GM23338 (cell line): Measurements from ENCODE around the gene DENND1B. TPM values are rescaled to one million over a fixed set of nuclear protein-coding genes. Genes with fewer than 3 reads are reported as not detected.

Experiments used
- ATAC-seq: fragments of 200-7000 bp; cut with Tn5 transposase; 3 replicates; pipeline ENCODE4 v1.9.1; 2020
- DNase-seq: peaks from one replicate; pipeline ENCODE4 v3.0.0-alpha.2; 2015; ENCODE audit warnings: low spot score
- H2AFZ ChIP-seq: fragments of 200-600 bp; sonication (generic); 2 replicates; pipeline ENCODE4 v1.8.0; 2016; ENCODE audit warnings: antibody characterized with exemption, mild to moderate bottlenecking, moderate library complexity
- H3F3A ChIP-seq: fragments of 200-600 bp; sonication (generic); replicated peaks from 2 replicates; pipeline ENCODE4 v1.8.0; 2017; ENCODE audit warnings: antibody characterized with exemption, mixed run types, low read depth
- H3K27ac ChIP-seq: fragments of 200-600 bp; sonication (generic); 2 replicates; pipeline ENCODE4 v1.6.1; 2016; ENCODE audit warnings: low read depth
- H3K27me3 ChIP-seq: fragments of 200-600 bp; sonication (generic); 2 replicates; pipeline ENCODE4 v1.8.0; 2016; ENCODE audit warnings: mild to moderate bottlenecking, mixed run types, moderate library complexity; ENCODE audit not compliant: insufficient read depth
- H3K36me3 ChIP-seq: fragments of 200-600 bp; sonication (generic); 2 replicates; pipeline ENCODE4 v1.8.0; 2016; ENCODE audit warnings: mild to moderate bottlenecking; ENCODE audit not compliant: insufficient read depth
- H3K4me1 ChIP-seq: fragments of 200-600 bp; sonication (generic); 2 replicates; pipeline ENCODE4 v1.8.0; 2016; ENCODE audit warnings: mild to moderate bottlenecking, moderate library complexity; ENCODE audit not compliant: insufficient read depth
- H3K4me2 ChIP-seq: fragments of 200-600 bp; sonication (generic); 2 replicates; pipeline ENCODE4 v1.7.1; 2017; ENCODE audit warnings: mixed run types
- H3K4me3 ChIP-seq: fragments of 200-600 bp; sonication (generic); 2 replicates; pipeline ENCODE4 v1.6.1; 2016; ENCODE audit warnings: mixed run types
- H3K79me2 ChIP-seq: fragments of 200-600 bp; sonication (generic); replicated peaks from 2 replicates; pipeline ENCODE4 v1.8.0; 2017; ENCODE audit warnings: mild to moderate bottlenecking; ENCODE audit not compliant: insufficient read depth
- H3K9me2 ChIP-seq: fragments of 200-600 bp; sonication (generic); 2 replicates; pipeline ENCODE4 v1.8.0; 2017; ENCODE audit not compliant: insufficient read depth
- H4K20me1 ChIP-seq: fragments of 200-600 bp; sonication (generic); replicated peaks from 2 replicates; pipeline ENCODE4 v1.8.0; 2017; ENCODE audit warnings: mild to moderate bottlenecking; ENCODE audit not compliant: insufficient read depth
- H3K27ac Mint-ChIP-seq: 2 replicates; pipeline ENCODE4 v1.8.0; 2020; ENCODE audit warnings: inconsistent platforms, mild to moderate bottlenecking, moderate library complexity, mixed read lengths
- H3K27me3 Mint-ChIP-seq: 3 replicates; pipeline ENCODE4 v1.8.0; 2022; ENCODE audit warnings: low read depth, mild to moderate bottlenecking, moderate library complexity, mixed read lengths, inconsistent platforms; ENCODE audit not compliant: insufficient read depth, poor library complexity
- H3K36me3 Mint-ChIP-seq: 3 replicates; pipeline ENCODE4 v1.8.0; 2021; ENCODE audit warnings: low read depth, mild to moderate bottlenecking, inconsistent platforms, moderate library complexity, mixed read lengths
- H3K4me1 Mint-ChIP-seq: 3 replicates; pipeline ENCODE4 v1.8.0; 2020; ENCODE audit warnings: mild to moderate bottlenecking, inconsistent platforms, mixed read lengths
- H3K4me3 Mint-ChIP-seq: 3 replicates; pipeline ENCODE4 v1.8.0; 2021; ENCODE audit warnings: moderate library complexity, mild to moderate bottlenecking, inconsistent platforms, mixed read lengths
- H3K9me3 Mint-ChIP-seq: 3 replicates; pipeline ENCODE4 v1.8.0; 2020; ENCODE audit warnings: moderate library complexity, mild to moderate bottlenecking, inconsistent platforms, mixed read lengths
- ETS1 ChIP-seq: IDR thresholded peaks from 2 replicates; pipeline ENCODE4 v1.6.1; 2016; ENCODE audit warnings: antibody characterized with exemption
- EZH2 ChIP-seq: fragments of 200-600 bp; sonication (generic); IDR thresholded peaks from one replicate; pipeline ENCODE4 v1.8.0; 2017; ENCODE audit warnings: antibody characterized with exemption, mild to moderate bottlenecking, low read depth; ENCODE audit not compliant: unreplicated experiment
- EZH2phosphoT487 ChIP-seq: fragments of 200-600 bp; sonication (generic); IDR thresholded peaks from one replicate; pipeline ENCODE4 v1.8.1; 2018; ENCODE audit warnings: antibody characterized with exemption; ENCODE audit not compliant: unreplicated experiment
- JUNB ChIP-seq: IDR thresholded peaks from one replicate; pipeline ENCODE4 v1.6.1; 2016; ENCODE audit warnings: antibody characterized with exemption; ENCODE audit not compliant: unreplicated experiment
- POLR2AphosphoS5 ChIP-seq: IDR thresholded peaks from 2 replicates; pipeline ENCODE4 v1.6.1; 2016; ENCODE audit warnings: antibody characterized with exemption, low read depth
- STAT1 ChIP-seq: IDR thresholded peaks from one replicate; pipeline ENCODE4 v1.6.1; 2016; ENCODE audit warnings: antibody characterized with exemption; ENCODE audit not compliant: unreplicated experiment
- ZNF114 ChIP-seq: fragments of 250-450 bp; sonication (Bioruptor Pico); IDR thresholded peaks from 2 replicates; pipeline ENCODE4 v1.5.0; 2020; ENCODE audit warnings: mild to moderate bottlenecking, moderate library complexity
- ZNF331 ChIP-seq: fragments of 250-450 bp; sonication (Bioruptor Pico); IDR thresholded peaks from 2 replicates; pipeline ENCODE4 v1.5.0; 2020; ENCODE audit warnings: low read depth, mild to moderate bottlenecking, moderate library complexity
- polyA plus RNA-seq: library from polyadenylated mRNA; unstranded; fragments of >200 nt; fragmentation: Nextera tagmentation; extraction: Ambion mirVana; gene quantifications from 2 replicates; pipeline ENCODE4 v1.2.1, GENCODE V29; 2016
- total RNA-seq: library from RNA; depleted of rRNA; stranded (reverse); fragments of >200 nt; shearing (Covaris generic); gene quantifications from 2 replicates; pipeline ENCODE4 v1.2.3, GENCODE V29; 2014
- TF ChIP-seq, protein P1 (sequence below): fragments of 250-450 bp; sonication (Bioruptor Pico); IDR thresholded peaks from 2 replicates; pipeline ENCODE4 v1.5.0; 2020; ENCODE audit warnings: mild to moderate bottlenecking, moderate library complexity
- TF ChIP-seq, protein P2 (sequence below), 2 experiments: fragments of 200-600 bp in 1 of 2; sonication (generic) in 1 of 2; conservative IDR thresholded peaks; 2 replicates each; pipeline versions ENCODE4 v1.5.1 to v1.6.1; 2016 to 2017; ENCODE audit warnings: antibody characterized with exemption in 2 of 2, low read depth in 2 of 2, mild to moderate bottlenecking in 2 of 2, moderate library complexity in 1 of 2
- TF ChIP-seq, protein P3 (sequence below): IDR thresholded peaks from one replicate; pipeline ENCODE4 v1.6.1; 2018; ENCODE audit warnings: antibody characterized with exemption; ENCODE audit not compliant: unreplicated experiment

DENND1B gene
- total and polyA plus RNA-seq, 2 experiments from 2014 or later = 4.3 to 5.2 TPM

- TF ChIP-seq ETS1 (no peak), POLR2AphosphoS5 (peak; percentile 36; the same call in 1 of the 2 replicates), ZNF114 (CRISPR knock-in tag) (no peak), STAT1 (no peak)
Measured at GRCh38 chr1:197810812-197811211, 35.5 kb upstream of the DENND1B start (continued).

GRCh38 chr1:197808880-197809279, 33.6 kb upstream of the DENND1B start:
- H3K4me1 ChIP-seq = peaks cover 41% of the 10 kb centered on the region
- no peaks in the 10 kb centered on the region for H3K36me3 ChIP-seq
- no peaks in the 10 kb centered on the region for H4K20me1 ChIP-seq
- peak overlapping the region; percentile 18; the same call in 1 of the 2 replicates for H3K4me2 ChIP-seq
- H3K4me3 ChIP-seq = no peak overlapping the region
- no peaks in the 10 kb centered on the region; the same call in 2 of the 3 replicates for H3K36me3 Mint-ChIP-seq
- ATAC-seq = no peak
- peaks cover 56% of the 10 kb centered on the region for H3K4me1 Mint-ChIP-seq
- H3K4me3 Mint-ChIP-seq = no peak overlapping the region
- H3K27me3 ChIP-seq = no peaks in the 10 kb centered on the region
- no peaks in the 10 kb centered on the region for H3F3A ChIP-seq
- H3K27me3 Mint-ChIP-seq = peaks cover 1% of the 10 kb centered on the region
- peak overlapping the region; percentile 1; the same call in 1 of the 2 replicates for H3K27ac Mint-ChIP-seq
- DNase-seq = no peak
- H3K79me2 ChIP-seq = no peaks in the 10 kb centered on the region
- H3K9me3 Mint-ChIP-seq = no peaks in the 10 kb centered on the region; the same call in 2 of the 3 replicates
- H3K9me2 ChIP-seq = no peaks in the 10 kb centered on the region
- peak overlapping the region; percentile 12; the same call in 1 of the 2 replicates for H2AFZ ChIP-seq
- H3K27ac ChIP-seq = no peak overlapping the region
- TF ChIP-seq ZNF114 (CRISPR knock-in tag) (no peak), POLR2AphosphoS5 (no peak), JUNB (no peak), EZH2 (no peak), ETS1 (no peak), EZH2phosphoT487 (no peak), ZNF331 (CRISPR knock-in tag) (no peak), STAT1 (no peak)
- TF ChIP-seq, protein P1, sequence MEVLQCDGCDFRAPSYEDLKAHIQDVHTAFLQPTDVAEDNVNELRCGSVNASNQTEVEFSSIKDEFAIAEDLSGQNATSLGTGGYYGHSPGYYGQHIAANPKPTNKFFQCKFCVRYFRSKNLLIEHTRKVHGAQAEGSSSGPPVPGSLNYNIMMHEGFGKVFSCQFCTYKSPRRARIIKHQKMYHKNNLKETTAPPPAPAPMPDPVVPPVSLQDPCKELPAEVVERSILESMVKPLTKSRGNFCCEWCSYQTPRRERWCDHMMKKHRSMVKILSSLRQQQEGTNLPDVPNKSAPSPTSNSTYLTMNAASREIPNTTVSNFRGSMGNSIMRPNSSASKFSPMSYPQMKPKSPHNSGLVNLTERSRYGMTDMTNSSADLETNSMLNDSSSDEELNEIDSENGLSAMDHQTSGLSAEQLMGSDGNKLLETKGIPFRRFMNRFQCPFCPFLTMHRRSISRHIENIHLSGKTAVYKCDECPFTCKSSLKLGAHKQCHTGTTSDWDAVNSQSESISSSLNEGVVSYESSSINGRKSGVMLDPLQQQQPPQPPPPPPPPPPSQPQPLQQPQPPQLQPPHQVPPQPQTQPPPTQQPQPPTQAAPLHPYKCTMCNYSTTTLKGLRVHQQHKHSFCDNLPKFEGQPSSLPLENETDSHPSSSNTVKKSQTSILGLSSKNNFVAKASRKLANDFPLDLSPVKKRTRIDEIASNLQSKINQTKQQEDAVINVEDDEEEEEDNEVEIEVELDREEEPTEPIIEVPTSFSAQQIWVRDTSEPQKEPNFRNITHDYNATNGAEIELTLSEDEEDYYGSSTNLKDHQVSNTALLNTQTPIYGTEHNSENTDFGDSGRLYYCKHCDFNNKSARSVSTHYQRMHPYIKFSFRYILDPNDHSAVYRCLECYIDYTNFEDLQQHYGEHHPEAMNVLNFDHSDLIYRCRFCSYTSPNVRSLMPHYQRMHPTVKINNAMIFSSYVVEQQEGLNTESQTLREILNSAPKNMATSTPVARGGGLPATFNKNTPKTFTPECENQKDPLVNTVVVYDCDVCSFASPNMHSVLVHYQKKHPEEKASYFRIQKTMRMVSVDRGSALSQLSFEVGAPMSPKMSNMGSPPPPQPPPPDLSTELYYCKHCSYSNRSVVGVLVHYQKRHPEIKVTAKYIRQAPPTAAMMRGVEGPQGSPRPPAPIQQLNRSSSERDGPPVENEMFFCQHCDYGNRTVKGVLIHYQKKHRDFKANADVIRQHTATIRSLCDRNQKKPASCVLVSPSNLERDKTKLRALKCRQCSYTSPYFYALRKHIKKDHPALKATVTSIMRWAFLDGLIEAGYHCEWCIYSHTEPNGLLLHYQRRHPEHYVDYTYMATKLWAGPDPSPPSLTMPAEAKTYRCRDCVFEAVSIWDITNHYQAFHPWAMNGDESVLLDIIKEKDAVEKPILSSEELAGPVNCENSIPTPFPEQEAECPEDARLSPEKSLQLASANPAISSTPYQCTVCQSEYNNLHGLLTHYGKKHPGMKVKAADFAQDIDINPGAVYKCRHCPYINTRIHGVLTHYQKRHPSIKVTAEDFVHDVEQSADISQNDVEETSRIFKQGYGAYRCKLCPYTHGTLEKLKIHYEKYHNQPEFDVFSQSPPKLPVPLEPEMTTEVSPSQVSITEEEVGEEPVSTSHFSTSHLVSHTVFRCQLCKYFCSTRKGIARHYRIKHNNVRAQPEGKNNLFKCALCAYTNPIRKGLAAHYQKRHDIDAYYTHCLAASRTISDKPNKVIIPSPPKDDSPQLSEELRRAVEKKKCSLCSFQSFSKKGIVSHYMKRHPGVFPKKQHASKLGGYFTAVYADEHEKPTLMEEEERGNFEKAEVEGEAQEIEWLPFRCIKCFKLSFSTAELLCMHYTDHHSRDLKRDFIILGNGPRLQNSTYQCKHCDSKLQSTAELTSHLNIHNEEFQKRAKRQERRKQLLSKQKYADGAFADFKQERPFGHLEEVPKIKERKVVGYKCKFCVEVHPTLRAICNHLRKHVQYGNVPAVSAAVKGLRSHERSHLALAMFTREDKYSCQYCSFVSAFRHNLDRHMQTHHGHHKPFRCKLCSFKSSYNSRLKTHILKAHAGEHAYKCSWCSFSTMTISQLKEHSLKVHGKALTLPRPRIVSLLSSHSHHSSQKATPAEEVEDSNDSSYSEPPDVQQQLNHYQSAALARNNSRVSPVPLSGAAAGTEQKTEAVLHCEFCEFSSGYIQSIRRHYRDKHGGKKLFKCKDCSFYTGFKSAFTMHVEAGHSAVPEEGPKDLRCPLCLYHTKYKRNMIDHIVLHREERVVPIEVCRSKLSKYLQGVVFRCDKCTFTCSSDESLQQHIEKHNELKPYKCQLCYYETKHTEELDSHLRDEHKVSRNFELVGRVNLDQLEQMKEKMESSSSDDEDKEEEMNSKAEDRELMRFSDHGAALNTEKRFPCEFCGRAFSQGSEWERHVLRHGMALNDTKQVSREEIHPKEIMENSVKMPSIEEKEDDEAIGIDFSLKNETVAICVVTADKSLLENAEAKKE (CRISPR knock-in tag) = no peak
- TF ChIP-seq, protein P2, sequence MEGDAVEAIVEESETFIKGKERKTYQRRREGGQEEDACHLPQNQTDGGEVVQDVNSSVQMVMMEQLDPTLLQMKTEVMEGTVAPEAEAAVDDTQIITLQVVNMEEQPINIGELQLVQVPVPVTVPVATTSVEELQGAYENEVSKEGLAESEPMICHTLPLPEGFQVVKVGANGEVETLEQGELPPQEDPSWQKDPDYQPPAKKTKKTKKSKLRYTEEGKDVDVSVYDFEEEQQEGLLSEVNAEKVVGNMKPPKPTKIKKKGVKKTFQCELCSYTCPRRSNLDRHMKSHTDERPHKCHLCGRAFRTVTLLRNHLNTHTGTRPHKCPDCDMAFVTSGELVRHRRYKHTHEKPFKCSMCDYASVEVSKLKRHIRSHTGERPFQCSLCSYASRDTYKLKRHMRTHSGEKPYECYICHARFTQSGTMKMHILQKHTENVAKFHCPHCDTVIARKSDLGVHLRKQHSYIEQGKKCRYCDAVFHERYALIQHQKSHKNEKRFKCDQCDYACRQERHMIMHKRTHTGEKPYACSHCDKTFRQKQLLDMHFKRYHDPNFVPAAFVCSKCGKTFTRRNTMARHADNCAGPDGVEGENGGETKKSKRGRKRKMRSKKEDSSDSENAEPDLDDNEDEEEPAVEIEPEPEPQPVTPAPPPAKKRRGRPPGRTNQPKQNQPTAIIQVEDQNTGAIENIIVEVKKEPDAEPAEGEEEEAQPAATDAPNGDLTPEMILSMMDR (conservative IDR thresholded peaks at IDR 0.05; ENCODE audit: low read depth in 2 of 2) = no peak
- TF ChIP-seq, protein P3, sequence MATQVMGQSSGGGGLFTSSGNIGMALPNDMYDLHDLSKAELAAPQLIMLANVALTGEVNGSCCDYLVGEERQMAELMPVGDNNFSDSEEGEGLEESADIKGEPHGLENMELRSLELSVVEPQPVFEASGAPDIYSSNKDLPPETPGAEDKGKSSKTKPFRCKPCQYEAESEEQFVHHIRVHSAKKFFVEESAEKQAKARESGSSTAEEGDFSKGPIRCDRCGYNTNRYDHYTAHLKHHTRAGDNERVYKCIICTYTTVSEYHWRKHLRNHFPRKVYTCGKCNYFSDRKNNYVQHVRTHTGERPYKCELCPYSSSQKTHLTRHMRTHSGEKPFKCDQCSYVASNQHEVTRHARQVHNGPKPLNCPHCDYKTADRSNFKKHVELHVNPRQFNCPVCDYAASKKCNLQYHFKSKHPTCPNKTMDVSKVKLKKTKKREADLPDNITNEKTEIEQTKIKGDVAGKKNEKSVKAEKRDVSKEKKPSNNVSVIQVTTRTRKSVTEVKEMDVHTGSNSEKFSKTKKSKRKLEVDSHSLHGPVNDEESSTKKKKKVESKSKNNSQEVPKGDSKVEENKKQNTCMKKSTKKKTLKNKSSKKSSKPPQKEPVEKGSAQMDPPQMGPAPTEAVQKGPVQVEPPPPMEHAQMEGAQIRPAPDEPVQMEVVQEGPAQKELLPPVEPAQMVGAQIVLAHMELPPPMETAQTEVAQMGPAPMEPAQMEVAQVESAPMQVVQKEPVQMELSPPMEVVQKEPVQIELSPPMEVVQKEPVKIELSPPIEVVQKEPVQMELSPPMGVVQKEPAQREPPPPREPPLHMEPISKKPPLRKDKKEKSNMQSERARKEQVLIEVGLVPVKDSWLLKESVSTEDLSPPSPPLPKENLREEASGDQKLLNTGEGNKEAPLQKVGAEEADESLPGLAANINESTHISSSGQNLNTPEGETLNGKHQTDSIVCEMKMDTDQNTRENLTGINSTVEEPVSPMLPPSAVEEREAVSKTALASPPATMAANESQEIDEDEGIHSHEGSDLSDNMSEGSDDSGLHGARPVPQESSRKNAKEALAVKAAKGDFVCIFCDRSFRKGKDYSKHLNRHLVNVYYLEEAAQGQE = no peak
